CD4-positive, alpha-beta T cell treated with Interleukin-4 for 4 hours (primary cell): ENCODE data around the gene PEG3.

ENCODE experiments used
- DNase-seq: peaks from one replicate; pipeline ENCODE4 v3.0.0-alpha.2; 2020

The PEG3 gene

DNA sequence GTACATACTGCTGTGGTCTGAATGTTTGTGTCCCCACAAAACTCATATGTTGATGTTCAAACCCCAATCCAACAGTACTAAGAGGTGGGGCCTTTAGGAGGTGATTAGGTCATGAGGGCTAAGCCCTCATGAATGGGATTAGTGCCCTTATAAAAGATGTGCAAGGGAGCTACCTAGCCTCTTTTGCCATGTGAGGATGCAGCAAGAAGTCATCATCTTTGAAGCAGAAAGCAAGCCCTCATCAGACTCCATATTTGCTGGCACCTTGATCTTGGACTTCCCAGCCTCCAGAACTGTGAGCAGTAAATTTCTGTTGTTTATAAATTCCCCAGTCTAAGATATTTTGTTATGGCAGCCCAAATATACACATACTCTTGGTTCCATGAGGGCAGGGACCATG is 33.9 kb downstream of the PEG3 start:
- no peak for DNase-seq
